Testis (tissue), 2 donors: ENCODE data around the gene SUPT3H.

Experiments
- CTCF ChIP-seq, 3 experiments: fragments of 450-650 bp in 2 of 3; fragments of 200-600 bp in 1 of 3; sonication (generic) in 1 of 3; IDR thresholded peaks; one replicate each; pipeline ENCODE4 v1.5.1; 2016 to 2019; ENCODE audit warnings: antibody characterized with exemption in 3 of 3, mild to moderate bottlenecking in 2 of 3, moderate library complexity in 1 of 3
- POLR2A ChIP-seq: fragments of 450-650 bp; IDR thresholded peaks from one replicate; pipeline ENCODE4 v1.6.1; 2017; ENCODE audit warnings: antibody characterized with exemption, mild to moderate bottlenecking, moderate library complexity

- TF ChIP-seq CTCF (IDR thresholded peaks at IDR 0.05) (no peak), POLR2A (no peak)
Observed at GRCh38 chr6:45126033-45126432, 251.7 kb downstream of the SUPT3H start.
